GM21717 (cell line): ENCODE data around the gene PRMT3.
A peak's percentile ranks its signal among the peaks of the same experiment; 100 is the strongest.
"Not testable (repeated sequence)": the region's sequence is repeated elsewhere in the genome, so short reads cannot be mapped to it uniquely, and the experiment has no call there.

ENCODE experiments used
- ATAC-seq: cut with Tn5 transposase; IDR thresholded peaks from one replicate; pipeline ENCODE4 v1.9.1; 2021; ENCODE audit warnings: mild to moderate bottlenecking, moderate library complexity; ENCODE audit not compliant: unreplicated experiment

PRMT3 gene

DNA sequence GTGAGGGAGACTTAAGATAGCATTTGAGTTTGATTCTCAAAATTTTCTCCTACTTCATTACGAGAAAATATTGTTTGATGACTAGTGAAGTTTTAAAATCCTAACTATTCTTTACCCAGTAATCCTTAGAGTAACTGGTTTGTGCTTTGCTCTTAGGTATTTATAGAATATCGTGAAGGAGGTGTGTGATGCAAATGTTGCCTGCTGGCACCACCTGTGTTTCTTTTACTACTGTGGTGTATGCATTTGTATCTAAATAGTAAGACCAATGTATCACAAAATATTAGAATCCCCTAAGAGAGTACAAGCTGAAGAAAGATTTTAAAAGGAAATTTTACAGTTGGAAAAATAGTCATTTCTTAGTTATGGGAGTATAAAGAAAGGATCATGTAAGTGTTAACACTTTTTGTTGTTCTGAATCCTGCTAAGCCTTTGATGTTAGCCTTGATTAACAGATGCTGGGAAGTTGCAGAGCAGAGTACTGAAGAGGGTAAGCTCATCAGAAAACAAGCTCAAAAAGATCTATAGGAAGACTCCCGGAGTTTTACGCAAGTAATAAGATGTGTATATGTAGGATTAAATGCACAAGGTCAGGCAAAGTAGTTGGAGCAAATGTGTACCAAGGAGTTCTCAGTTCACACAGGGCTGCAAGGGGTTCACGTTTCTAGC lies 109.7 kb downstream of the PRMT3 start:
- ATAC-seq, result no peak

GRCh38 chr11:20501252-20501651 lies 113.7 kb downstream of the PRMT3 start:
- ATAC-seq, result peak; percentile 56

DNA sequence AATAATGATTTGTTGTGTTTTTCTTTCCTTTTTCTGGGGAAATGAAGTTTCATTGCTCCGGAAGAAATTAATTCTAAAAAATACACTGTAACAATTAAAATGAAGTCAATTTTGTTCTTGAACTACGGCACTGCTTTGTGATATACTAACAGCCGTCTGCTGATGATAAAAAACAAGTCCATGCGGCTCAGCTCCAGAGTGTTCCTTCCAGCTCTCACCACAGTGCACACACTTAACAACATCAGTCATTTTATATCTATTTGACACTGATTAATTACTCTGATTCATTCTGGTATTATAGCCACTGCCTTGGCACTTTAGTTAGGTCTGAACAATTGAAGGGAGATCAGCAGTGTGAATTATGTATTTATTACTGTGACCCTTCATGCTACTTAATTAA lies 114.5 kb downstream of the PRMT3 start:
- ATAC-seq, result no peak

GRCh38 chr11:20511982-20512381 lies 124.5 kb downstream of the PRMT3 start:
- ATAC-seq, result no peak

- no peak for ATAC-seq
Measured at GRCh38 chr11:20512869-20513268, 125.4 kb downstream of the PRMT3 start.

DNA sequence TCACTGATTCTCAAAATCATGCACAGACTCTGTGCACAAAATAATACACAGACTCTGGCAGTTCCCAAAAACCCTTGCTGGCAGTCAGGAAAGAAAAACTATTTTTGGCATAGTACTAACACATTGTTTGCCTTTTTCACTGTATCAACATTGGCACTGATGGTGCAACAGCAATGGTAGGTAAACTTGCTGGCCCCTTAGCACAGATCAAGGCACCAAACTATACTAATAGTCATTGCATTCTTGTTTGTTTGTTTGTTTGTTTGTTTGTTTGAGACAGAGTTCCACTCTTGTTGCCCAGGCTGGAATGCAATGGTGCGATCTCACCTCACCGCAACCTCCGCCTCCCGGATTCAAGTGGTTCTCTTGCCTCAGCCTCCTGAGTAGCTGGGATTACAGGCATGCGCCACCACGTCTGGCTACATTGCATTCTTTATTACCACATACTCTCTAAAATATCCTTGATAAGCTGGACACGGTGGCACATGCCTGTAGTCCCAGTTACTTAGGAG lies 130.9 kb downstream of the PRMT3 start:
- no peak for ATAC-seq

DNA sequence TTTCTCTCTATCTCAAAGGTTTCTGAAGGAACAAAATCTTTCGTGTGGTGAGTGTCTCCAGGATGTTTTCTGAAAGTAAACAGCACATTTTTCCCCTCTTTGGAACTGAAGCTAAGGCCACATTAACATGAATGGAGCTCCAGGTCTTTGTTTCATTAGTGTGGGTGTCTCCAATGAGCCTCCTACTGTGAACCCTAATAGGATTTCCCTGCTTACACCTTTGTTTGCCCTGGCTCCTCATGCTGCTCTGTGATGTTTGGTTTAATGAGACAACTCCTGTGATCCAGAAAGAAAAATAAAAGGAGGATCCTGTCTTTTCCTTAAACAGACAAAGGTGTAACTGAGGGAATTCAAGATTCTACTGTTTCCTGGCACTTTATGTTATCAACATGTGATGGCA lies 135.0 kb downstream of the PRMT3 start:
- ATAC-seq, result no peak

DNA sequence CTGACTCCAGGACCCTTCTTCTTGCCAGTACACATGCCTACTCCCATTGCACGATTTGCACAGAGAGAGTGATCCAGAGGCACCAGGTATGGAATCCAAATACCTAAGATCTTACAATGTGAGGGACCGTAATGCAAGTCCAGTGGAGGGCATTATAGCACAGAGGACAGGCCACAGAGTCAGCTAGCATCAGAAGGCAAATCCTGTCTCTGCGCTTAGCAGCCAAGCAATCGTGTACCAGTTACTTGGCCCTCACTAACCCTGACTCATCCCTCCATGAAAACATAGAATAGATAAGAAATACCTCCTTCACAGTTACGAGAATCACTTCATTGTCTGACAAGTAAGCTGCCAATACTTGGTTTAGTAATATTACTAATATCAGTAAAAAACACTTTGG lies 142.2 kb downstream of the PRMT3 start:
- no peak for ATAC-seq

DNA sequence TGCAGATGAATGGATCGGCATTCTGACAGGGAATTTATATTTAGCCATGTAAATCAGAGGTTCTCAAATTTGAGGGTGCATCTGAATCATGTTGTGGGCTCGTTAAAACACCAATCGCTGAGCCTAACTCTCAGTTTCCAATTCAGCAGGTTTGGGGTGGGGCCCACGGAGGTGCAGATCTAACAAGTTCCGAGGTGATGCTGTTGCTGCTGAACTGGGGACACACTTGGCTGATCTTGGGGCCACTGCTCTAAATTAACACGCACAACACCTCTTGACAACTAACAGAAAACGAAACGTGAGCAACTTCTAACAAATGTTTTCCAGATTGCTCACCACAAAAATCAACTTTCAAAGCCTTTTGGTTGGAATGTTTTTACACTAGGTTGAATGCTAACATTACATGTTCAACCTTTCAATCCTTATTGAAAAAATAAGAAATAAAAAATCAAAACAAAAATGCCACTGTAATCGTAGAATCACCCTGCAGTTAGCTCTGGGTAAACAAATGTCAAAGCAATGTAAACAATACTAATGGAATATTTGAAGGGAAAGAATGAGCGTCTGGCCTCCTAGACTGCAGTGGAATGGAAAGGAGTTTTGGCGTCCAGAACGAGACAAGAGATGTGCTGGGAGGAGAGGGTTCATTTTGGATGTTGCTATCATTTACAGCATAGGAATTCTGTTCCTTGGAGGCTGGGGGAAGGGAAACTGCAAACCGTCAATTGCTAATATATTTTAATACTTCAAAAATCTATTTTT lies 143.6 kb downstream of the PRMT3 start:
- ATAC-seq, result peak; percentile 82

GRCh38 chr11:20535271-20535881 lies 147.9 kb downstream of the PRMT3 start:
- ATAC-seq, result no peak

GRCh38 chr11:20536365-20536764 lies 148.8 kb downstream of the PRMT3 start:
- ATAC-seq, result no peak

DNA sequence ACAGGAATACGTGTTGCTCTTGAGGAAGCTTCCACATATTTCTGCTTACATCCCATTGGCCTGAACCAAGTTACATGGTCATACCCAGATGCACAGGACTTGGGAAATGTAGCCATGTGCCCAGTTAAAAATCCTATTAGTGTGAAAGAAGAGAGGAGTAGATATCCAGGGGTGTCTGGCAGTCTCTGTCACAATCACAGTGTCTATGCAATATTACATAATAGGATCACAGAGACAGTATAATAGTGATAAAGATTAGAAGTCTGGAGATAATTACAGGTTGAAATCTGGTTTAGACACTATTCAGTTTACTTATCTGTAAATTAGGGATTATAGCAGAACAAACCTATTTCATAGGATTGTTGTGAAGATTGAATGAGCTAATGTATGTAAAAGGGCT lies 149.3 kb downstream of the PRMT3 start:
- no peak for ATAC-seq

DNA sequence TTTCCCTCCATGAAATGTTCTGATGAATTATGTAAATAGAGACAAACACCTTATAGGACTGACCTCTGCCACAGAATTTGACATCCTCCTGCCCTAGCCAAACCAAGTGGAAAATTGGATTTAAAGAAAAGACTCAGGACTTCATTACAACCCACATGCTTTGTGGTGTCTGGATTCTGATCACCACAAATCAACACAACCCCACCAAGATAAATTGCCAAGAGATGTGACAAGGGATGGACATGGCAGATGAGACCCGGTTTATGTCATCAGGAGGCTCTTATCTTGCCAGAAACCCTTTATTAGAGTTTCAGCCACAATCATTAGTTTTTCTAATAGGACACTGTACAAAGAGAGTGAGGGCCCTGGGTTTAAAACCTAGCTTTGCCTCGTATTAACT lies 154.0 kb downstream of the PRMT3 start:
- no peak for ATAC-seq

DNA sequence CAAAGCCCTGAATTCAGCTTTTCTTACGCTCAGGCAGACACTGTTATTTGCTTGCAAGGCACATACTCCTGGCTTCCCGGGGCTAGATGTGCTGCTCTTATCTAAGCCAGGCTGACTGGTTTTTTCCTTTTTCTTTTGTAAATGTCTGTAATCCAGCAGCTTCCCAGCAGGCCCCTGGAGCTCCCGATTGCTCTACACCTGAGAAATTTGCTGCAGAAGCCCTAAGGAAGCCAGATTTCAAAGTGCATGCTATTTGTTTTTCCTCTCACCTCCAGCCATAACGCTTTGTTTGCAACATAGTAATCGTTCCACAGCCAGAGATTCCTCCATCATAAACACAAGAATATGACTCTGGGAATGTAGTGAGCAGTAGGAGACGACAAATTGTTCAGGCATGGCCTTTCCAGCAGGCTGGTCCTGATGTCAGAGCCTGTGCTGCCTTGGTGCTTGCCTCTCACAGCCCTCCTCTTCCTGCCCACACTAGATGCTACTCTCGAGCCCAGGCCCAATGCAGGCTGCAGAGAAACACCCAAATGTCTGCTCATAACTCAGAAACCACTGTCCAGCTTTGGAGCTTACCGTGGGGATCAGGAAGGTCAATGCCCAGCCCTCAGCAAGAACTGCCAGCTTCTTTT lies 157.2 kb downstream of the PRMT3 start:
- ATAC-seq, result no peak

GRCh38 chr11:20547411-20547810 lies 159.9 kb downstream of the PRMT3 start:
- ATAC-seq, result no peak

DNA sequence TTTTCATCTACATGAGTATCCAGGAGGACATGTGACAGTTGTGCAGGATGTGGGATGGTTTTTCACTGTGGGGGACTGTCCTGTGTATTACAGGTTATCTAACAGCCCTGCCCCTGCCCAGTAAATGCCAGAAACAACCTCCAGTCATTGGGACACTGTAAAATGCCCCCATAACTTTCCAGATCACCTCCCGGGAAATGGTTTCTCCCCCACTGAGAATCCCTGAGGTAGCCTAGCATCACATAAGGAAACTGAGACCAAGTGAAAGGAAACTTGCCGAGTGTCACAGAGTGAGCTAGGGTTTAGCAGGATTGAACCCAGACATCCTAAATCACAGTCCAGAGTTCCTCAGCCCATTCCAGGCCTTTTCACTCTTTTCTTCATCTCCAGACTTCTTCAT lies 163.6 kb downstream of the PRMT3 start:
- no peak for ATAC-seq

DNA sequence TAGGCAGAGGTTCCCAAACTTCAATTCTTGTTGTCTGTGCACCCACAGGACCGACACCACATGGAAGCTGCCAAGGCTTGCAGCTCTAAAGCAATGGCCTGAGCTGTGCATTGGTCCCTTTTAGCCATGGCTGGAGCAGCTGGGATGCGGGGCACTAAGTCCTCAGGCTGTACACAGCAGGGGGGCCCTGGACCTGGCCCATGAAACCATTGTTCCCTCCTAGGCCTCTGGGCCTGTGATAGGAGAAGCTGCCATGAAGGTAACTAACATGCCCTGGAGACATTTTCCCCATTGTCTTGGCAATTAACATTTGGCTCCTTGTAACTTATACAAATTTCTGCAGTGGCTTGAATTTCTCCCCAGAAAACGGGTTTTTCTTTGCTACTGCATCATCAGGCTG lies 168.3 kb downstream of the PRMT3 start:
- ATAC-seq, result no peak

- ATAC-seq, result not testable (repeated sequence)
Measured at GRCh38 chr11:20556396-20556795, 168.9 kb downstream of the PRMT3 start.

DNA sequence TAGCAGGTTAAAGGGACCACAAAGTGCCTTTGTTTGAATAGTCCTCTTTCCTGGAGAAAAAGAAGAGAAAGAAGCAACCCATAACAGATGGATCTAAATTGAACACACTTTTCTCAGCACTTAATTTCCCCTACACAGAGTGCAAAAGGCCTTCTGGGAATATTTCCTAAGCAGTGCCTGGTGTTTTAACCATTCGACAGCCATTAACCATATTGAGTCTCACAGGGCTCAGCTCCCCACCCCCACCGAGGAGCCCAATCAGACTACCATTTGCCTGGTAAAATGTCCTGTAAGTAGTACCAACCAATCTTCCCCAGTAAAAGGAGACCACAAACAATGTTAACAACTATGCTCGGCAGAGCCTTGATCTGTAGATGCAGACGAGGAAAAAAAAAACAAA lies 171.2 kb downstream of the PRMT3 start:
- ATAC-seq, result no peak
